GM18517 (cell line): ENCODE measurements around the gene MYO15B.

Experiments used
- ATAC-seq: cut with Tn5 transposase; IDR thresholded peaks from one replicate; pipeline ENCODE4 v1.9.1; 2021; ENCODE audit warnings: mild to moderate bottlenecking, moderate library complexity; ENCODE audit not compliant: unreplicated experiment

MYO15B gene

DNA sequence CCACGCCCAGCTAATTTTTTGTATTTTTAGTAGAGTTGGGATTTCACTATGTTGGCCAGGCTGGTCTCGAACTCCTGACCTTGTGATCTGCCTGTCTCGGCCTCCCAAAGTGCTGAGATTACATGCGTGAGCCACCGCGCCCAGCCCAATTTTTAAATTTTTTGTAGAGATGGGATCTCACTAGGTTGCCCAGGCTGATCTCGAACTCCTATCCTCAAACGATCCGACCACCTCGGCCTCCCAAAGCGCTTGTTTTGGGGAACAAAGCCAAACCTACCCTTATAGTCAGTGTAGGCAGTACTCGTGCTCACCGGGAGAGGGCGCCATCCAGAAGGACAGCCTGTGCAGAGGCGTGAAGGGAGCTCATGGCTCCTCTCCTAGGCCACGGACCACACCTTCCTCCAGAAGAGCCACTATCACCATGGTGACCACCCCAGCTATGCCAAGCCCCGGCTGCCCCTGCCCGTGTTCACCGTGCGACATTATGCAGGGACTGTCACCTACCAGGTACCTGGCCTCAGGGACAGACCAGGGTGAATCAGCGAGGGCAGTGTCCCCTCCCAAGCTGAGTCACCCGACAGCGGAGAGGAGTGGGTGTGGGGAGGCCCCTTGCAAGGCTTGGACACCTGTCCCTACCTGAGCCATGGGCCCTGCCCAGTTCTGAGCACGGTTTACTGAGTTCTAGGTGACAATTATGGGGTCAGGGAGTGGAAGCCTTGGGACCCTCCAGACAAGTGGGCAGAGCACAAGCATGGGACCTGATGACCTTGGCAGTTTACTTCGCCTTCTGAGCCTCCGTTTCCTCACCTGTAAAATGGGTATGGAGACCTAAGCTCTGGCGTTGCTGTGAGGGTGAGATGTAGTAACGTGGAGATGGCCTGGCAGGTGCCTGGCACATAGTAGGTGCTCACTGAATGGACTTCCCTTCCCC, 13.7 kb downstream of the MYO15B start:
- ATAC-seq: no peak

DNA sequence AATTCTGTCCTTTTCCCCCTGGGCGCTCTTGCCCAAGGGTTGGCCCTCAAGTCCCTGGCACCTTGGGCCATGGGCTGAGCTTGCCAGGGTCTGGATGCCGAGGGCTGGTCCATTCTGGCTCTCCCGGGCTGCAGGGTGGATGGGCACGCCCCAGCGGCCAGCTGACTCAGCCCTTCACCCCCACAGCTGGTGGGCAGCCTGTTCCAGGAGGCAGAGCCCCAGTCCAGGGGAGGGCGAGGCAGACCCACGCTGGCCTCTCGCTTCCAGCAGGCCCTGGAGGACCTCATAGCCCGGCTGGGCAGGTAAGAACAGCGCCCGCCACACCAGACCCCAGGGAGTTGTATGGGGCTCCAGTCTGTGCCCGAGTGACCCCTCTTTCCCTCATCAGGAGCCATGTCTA, 15.0 kb downstream of the MYO15B start:
- ATAC-seq: no peak

DNA sequence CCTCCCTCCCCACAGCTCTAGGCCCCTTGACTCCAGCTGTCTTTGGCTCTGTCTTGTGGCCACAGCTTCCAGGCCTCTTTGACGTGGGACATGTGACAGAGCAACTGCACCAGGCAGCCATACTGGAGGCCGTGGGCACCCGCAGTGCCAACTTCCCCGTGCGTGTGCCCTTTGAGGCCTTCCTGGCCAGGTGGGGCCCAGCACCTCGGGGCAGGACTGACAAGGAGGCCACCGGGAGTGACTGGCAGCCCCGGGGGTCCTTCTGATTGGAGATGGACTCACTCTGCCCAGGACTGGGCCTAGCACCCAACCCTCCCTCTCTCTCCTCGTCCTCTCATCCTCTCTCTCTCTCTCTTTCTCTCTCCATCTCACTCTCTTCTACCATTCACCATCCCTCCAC, 15.5 kb downstream of the MYO15B start:
- ATAC-seq: no peak

DNA sequence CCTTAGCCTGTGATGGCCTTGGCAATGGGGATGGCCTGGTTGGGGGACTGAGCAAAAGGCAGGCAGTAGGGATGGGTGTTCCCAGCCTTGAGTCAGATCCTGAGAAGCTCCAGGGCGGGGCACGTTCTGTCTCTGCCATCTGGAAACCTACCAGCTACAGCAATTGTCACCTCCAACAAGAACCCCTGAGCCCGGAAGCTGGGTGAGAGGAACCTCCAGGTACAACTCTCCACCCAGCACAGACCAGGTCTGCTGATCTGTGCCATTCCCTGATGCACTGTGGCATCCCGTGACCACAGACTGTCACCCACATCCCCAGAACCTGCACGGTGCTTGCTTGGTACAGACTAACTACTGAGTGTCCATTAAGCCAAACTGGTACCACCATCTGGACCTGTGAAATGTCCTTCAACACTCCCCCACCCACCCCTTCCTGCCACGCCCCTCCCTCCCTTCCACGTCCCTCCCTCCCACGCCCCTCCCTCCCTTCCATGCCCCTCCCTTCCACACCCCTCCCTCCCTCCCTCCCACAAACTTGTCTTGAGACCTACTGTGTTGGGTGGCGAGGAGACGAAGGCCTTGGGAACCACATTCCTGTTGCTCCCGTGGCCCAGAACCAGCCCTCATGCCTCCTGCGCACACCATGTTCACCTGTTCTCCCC, 16.6 kb downstream of the MYO15B start:
- ATAC-seq: no peak

DNA sequence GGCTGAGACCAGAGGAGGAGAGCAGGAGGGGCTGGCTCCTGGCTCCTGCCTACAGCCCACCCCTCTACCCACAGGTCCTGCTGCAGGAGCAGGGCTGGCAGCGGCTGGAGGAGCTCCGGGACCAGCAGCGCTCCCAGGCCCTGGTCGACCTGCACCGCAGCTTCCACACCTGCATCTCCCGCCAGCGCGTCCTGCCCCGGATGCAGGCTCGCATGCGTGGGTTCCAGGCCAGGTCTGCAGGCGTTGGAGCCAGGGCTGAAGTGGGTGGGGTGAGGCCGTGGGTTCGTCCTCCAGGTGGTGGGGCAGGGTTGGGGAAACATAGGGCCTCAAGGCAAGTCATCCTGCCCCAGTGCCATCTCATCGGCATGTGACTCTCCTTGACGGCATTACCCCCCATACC, 18.2 kb downstream of the MYO15B start:
- ATAC-seq: no peak

DNA sequence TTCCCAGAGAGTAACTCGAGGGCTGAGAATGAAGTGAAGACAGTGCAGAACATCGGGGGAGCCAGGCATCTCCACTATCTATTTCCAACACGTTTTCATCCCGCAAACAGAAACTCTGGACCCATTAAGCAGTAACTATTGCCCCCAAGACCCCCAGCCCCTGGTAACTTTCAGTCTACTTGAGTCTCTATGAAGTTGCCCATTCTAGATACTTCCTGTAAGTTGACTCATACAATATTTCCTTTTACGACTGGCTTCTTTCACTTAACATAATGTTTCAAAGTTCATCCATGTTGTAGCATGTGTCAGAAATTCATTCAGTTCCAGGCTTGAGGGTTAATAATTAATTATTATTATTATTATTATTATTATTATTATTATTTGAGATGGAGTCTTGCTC, 19.5 kb downstream of the MYO15B start:
- ATAC-seq: no peak

DNA sequence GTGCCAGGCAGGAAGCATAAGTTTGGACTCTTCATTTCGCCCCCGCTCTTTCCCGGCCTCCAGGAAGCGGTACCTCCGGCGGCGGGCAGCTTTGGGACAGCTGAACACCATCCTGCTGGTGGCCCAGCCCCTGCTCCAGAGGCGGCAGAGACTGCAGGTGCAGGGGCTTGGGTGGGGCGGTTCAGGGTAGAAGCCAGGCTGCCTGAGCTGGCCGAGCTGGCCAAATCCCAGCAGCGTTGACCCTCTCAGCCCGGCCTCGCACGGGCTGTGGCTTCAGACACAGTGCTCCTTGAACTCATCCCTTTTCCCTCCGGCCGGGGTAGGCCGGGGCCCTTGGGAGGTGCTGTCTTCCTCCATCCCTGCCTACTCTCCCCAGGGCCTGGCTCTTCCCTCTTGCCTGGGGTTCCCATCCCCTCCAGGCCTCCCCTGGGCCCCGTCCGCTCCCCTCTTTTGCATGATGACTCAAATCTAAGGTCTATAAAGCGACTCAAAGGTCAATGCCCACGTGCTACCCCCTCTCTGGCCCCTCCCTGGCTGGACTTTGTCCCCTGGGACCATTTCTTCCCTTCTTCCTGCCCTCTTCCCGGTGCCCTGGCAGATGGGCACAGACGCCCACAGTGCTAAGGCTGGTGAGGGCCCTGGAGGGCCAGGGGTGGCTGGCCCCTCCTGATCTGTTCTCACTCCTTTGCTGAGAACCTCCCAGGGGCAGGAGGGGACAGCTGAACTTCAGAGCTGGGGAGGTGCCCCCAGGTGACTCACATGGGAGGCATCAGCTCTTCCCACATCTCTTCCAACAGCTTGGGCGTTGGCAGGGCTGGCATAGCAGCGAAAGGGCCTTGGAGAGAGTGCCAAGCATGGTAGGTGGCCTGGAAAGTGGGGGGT, 22.7 kb downstream of the MYO15B start:
- no peak for ATAC-seq

DNA sequence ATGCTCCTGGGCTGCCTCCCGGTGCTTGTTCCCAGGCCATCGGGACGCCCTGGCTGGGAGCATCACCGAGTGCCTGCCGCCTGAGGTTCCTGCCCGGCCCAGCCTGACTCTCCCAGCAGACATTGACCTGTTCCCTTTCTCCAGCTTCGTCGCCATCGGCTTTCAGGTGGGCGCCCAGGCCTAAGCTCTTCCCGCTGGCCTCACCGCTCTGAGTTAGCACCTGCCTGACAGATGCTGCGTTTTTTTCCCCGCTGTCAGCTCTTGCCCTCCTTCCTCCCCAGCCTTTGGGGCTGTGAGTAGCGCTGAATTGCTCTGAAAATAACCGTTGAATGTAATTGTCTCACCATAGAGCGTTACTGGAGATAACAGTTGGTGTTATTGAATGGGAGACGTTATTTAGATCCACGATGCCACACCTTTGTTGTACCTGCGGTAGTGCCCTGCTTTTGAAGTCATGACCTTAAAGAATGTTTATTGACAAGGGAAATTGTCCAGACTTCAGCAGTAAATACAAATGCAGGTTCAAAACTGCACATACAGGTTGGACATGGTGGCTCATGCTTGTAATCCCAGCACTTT, 24.3 kb downstream of the MYO15B start:
- ATAC-seq: no peak

DNA sequence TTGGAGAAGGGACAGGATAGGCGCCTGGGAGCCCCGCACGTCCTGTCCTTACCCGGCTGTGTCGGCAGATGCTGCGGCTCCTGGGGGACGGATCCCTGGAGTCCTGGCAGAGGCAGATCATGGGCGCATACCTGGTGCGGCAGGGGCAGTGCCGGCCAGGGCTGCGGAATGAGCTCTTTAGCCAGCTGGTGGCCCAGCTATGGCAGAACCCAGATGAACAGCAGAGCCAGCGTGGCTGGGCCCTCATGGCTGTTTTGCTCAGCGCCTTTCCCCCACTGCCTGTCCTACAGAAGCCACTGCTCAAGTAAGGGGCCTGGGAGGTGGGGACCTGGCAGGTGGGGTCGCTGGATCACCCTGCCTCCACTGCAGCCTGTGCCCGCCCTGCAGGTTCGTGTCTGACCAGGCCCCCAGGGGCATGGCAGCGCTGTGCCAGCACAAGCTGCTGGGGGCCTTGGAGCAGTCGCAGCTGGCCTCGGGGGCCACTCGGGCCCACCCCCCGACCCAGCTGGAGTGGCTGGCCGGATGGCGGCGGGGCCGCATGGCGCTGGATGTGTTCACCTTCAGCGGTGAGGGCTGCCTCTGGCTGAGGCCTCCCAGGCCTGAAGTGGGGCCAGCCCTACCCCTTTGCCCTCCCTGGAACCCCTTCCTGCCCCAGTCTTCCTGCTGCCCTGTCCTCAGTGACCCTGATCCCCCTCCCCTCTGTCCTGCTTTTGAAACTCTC, 25.5 kb downstream of the MYO15B start:
- no peak for ATAC-seq

DNA sequence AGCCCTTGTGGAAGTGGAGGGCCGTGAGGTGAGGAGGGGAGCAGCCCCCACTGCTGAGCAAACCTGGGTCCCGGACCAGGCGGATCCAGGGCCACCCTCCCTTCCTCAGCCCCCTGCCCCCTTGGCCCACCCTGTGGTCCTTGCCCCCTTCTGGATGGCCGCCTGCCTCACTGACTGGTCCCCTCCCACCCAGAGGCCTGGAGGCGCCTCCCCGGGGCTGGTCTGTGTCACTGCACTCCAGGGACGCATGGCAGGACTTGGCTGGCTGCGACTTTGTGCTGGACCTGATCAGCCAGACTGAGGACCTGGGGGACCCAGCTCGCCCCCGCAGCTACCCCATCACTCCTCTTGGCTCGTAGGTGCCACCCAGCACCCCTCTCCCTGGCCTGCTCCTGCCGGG, 26.4 kb downstream of the MYO15B start:
- no peak for ATAC-seq

DNA sequence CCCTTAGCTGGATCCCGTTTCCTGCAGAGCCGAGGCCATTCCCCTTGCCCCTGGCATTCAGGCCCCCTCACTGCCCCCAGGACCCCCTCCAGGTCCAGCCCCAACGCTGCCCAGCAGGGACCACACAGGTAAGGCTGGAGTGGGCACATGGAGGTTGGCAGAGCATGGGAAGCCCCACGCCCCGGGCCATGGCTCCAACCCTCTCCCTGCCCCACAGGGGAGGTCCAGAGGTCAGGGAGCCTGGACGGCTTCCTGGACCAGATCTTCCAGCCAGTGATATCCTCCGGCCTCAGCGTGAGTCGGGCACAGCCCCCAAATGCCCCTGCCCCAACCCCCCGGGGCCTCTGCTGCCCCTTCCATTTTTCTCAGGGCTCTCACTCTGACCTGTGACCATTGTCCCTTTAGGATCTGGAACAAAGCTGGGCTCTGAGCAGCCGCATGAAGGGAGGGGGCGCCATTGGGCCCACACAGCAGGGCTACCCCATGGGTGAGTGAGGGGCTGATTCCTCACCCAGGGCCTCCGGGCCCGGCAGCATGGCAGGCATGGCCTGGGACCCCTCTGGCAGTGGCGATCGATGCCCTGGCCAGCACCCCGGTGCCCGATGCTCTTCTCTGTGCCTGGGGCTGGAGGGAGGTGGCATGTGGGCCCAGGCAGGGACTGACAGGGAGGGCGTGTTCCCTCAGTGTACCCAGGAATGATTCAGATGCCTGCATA, 27.1 kb downstream of the MYO15B start:
- no peak for ATAC-seq

DNA sequence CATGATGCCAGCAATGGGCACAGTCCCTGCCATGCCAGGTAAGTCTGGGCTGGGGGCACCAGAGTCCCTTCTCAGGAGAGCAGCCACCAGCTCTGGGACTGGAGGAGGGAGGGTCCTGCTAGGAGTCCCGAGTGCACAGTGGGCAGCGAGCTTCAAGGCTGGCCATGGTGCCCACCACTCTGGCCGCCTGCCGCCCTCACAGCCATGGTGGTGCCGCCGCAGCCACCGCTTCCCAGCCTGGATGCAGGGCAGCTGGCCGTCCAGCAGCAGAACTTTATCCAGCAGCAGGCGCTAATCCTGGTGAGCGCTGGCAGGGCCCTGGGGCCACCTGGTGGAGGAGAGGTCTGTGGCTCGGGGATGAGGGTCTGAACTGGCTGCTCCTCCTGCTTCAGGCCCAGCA, 27.7 kb downstream of the MYO15B start:
- ATAC-seq: no peak

DNA sequence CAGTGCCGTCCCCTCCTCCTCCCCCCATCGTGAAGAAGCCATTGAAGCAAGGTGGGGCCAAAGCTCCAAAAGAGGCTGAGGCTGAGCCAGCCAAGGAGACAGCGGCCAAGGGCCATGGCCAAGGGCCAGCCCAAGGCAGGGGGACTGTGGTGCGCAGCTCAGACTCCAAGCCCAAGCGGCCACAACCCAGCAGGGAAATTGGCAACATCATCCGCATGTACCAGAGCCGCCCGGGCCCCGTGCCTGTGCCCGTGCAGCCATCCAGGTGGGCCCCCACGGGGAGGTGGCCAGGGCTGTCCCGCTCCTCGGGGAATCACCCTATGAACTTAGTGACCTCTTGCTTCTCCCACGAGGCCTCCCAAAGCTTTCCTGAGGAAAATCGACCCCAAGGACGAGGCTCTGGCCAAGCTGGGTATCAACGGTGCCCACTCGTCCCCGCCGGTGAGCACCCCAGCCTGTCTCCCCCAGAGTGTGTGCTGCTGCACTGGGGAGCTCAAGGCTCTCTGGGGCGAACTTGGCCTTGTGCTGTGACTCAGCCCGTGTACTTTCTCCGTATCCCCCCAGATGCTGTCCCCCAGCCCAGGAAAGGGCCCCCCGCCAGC, 29.0 kb downstream of the MYO15B start:
- ATAC-seq: no peak

DNA sequence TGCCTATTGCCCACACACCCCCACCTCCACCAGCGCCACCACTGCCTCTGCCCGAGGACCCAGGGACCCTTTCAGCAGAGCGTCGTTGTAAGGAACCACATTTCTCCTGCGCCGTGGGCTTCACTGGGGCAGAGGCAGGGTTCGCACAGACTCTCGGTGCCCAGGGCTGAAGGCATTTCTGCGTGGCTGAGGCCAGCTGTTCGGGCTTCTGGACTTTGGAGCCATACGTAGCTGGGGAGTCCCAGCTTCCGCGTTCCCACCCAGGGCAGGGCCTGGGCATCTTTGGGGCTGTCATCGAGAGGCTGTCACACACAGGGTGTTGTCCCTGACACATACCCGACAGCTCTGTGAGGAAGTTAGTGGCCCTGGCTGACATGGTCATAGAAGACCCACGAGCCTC, 29.6 kb downstream of the MYO15B start:
- no peak for ATAC-seq

DNA sequence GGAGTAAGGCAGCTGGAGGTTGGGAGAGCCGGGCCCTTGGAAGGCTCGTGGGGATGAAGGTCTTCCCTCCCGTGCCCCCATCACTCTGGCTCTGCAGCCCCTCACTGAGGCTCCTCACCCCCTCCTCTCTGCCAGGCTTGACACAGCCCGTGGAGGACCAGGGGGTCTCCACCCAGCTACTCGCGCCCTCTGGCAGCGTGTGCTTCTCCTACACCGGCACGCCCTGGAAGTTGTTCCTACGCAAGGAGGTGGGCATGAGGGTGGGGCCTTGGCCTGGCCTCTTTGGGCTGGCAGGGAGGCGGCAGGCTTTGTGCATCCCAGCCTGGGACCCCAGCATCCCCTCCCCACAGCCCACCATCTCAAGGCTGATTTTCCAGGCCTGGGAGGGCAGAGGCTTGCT, 30.1 kb downstream of the MYO15B start:
- ATAC-seq: no peak

DNA sequence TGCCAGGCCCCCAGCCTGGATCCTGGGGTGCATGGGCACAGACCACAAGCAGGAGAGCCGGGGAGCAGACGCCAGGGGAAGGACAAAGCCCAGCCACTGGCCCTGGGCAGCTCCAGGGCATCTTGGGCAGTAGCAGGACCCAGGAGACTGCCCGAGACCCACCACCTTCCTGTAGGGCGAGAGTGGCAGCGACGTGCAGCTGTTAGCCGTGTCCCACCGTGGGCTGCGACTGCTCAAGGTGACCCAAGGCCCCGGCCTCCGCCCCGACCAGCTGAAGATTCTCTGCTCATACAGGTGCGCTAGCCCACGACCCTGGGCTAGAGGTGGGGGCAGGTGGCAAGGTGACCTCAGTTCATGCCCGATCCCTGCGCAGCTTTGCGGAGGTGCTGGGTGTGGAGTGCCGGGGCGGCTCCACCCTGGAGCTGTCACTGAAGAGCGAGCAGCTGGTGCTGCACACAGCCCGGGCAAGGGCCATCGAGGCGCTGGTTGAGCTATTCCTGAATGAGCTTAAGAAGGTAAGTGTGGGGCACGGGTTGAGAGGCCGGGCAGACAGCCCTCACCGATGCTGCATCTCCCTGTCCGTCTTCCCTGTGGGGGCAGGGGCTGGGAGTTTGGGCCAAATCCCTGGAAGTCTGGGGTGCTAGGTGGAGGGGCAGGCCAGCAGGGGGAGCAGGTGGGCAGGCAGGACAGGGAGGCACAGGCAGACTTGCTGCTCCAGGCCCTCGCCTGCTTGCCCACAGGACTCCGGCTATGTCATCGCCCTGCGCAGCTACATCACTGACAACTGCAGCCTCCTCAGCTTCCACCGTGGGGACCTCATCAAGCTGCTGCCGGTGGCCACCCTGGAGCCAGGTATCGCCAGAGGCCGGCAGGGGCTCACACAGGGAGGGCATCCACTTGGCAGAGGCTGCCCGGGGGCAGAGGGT, 32.2 kb downstream of the MYO15B start:
- ATAC-seq: no peak

DNA sequence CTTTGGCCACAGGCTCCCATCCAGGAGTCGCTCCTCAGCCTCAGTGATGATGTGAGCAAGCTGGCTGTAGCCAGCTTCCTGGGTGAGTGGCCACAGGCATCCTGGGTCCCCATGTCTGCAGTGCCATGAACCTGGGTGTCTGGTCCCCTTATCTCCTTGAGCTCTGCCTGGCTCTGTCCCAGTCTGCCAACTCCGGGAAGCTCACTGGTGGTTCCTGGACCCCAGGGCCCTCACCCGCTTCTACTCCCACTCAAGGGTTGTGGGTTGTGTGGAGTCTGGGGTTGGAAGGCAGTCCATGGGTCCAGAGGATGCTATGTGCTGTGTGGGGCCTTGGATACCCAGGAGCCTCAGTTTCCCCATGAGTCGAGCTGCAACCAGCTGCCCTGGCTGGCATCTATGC, 33.9 kb downstream of the MYO15B start:
- no peak for ATAC-seq

DNA sequence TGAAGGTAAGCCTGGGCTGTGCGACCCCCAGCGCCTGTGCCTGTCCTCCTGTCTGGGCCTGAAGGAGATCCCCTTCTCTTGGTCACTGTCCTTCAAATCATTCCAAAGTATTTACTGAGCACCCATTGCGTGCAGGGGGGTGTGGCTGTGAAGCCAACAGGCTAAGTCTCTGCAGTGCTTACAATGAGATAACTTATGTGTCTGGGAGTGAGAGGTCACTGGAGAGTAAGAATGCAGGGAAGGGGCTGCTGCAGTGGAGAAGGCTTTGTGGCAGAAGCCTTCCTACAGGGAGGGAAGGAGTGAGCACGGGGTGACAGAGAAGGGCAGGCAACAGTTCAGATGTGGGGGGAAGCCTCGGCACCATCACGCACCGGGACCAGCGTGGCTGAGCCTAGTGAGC, 34.5 kb downstream of the MYO15B start:
- no peak for ATAC-seq
